Activated T-cell treated with anti-CD3 and anti-CD28 coated beads, Interleukin-2, amount 50 U/mL, for 24 hours (primary cell): ENCODE data around the gene MAP1LC3B.

Source experiments
- DNase-seq: peaks from one replicate; pipeline ENCODE4 v3.0.0-alpha.2; 2020
- H3K27ac Mint-ChIP-seq: 2 replicates; pipeline ENCODE4 v1.8.0; 2020; ENCODE audit warnings: mild to moderate bottlenecking, mixed read lengths
- H3K27me3 Mint-ChIP-seq: 2 replicates; pipeline ENCODE4 v1.8.0; 2020; ENCODE audit warnings: mixed read lengths
- H3K36me3 Mint-ChIP-seq: 2 replicates; pipeline ENCODE4 v1.8.0; 2020; ENCODE audit warnings: low read depth, mixed read lengths
- H3K4me1 Mint-ChIP-seq: 2 replicates; pipeline ENCODE4 v1.8.0; 2020; ENCODE audit warnings: low read depth, mixed read lengths
- H3K4me3 Mint-ChIP-seq: 2 replicates; pipeline ENCODE4 v1.8.0; 2020; ENCODE audit warnings: mild to moderate bottlenecking, moderate library complexity, mixed read lengths
- H3K9me3 Mint-ChIP-seq: 2 replicates; pipeline ENCODE4 v1.8.0; 2020; ENCODE audit warnings: mixed read lengths

Gene MAP1LC3B

GRCh38 chr16:87435372-87436224, 43.5 kb downstream of the MAP1LC3B start:
- peak overlapping the region; percentile 60 for H3K4me3 Mint-ChIP-seq
- DNase-seq, result no peak

DNA sequence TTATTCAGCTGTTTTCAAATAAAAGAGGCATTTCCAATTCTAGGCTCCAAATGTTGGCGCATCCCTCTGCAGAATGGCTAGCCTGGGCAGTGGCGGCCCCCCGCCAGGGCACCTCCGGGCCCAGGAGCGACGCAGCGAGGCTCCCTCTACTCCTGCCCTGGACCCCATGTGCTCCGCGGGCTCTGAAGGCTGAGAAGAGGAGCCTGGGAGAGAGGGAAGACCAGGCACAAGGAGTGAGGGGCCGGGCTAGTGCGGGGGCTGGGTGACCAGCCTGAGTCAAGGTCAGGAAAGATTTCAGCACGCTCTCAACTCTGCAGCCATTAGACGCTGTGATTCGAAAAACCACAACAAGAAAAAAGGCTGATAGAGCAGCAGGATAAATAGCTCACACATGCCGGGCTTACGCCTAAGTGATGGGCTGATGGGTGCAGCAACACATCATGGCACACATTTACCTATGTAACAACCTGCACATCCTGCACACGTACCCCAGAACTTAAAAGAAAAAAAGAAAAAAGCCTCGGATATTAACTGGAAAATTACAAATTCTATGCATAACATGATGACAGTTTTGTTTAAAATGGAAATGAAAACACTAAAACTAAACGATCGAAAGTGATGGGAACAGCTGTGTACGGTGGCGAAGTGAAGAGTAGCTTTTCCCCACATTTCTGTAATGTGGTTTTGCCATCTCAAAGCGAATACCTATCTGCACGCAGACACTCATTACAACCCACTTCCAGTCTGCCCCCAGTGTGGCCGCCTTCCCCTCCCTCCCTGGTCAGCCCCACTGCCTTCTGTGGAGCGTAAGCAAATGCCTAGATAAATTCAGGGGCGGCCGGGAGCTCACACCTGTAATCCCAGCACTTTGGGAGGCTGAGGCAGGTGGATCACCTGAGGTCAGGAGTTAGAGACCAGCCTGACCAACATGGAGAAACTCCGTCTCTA, 44.4 kb downstream of the MAP1LC3B start:
- peak; percentile 57 for DNase-seq
- H3K4me3 Mint-ChIP-seq, result peak overlapping the region; percentile 60
- peaks cover 28% of the 10 kb centered on the region for H3K4me1 Mint-ChIP-seq
- H3K36me3 Mint-ChIP-seq, result peaks cover 34% of the 10 kb centered on the region
- H3K9me3 Mint-ChIP-seq, result no peaks in the 10 kb centered on the region
- H3K27ac Mint-ChIP-seq, result peak overlapping the region; percentile 85
- H3K27me3 Mint-ChIP-seq, result no peaks in the 10 kb centered on the region

More at GRCh38 chr16:87435372-87436224, 43.5 kb downstream of the MAP1LC3B start:
- H3K27ac Mint-ChIP-seq, result peak overlapping the region; percentile 85
- no peaks in the 10 kb centered on the region for H3K9me3 Mint-ChIP-seq
- no peaks in the 10 kb centered on the region for H3K27me3 Mint-ChIP-seq
- peaks cover 28% of the 10 kb centered on the region for H3K4me1 Mint-ChIP-seq
- H3K36me3 Mint-ChIP-seq, result peaks cover 34% of the 10 kb centered on the region

GRCh38 chr16:87437327-87437726, 45.2 kb downstream of the MAP1LC3B start:
- Mint-ChIP-seq H3K27me3 (no peaks in the 10 kb centered on the region), H3K4me1 (peaks cover 36% of the 10 kb centered on the region), H3K9me3 (no peaks in the 10 kb centered on the region), H3K27ac (no peak overlapping the region), H3K4me3 (no peak overlapping the region), H3K36me3 (peaks cover 34% of the 10 kb centered on the region)
- no peak for DNase-seq

DNA sequence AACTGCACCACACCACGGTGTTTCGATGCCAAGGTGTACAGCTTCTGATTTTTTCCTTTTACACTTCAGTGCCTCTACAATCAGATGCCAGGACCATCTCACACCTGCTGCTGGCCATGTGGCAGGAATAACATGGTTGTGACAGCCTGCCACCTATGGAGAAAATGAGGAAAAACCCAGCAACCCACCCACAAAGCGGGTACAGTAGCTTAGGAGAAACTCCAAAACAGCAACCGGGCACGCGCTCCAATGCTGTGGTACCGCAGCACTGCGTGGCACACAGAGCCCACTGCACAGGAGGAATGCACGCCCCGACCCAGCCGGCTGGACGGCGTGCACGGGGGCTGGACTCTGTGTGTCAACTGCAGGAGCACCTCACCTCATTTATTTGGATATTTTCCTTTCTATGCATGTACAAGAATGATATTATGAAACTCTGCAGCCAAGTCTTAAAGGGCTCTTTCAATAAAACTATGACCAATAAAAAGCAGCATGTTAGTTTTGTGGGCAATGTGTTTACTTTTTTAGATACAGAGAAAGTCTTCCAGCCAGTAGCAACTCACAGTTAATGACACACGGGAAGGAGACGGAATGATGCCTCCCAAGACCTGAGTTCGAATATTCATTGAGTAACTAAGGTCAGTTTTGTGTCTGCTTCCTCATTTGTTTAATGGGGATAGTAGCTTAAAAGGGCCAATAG, 45.9 kb downstream of the MAP1LC3B start:
- Mint-ChIP-seq H3K27me3 (no peaks in the 10 kb centered on the region), H3K27ac (no peak overlapping the region), H3K4me3 (no peak overlapping the region), H3K36me3 (peaks cover 33% of the 10 kb centered on the region), H3K4me1 (peaks cover 40% of the 10 kb centered on the region), H3K9me3 (no peaks in the 10 kb centered on the region)
- DNase-seq, result no peak

DNA sequence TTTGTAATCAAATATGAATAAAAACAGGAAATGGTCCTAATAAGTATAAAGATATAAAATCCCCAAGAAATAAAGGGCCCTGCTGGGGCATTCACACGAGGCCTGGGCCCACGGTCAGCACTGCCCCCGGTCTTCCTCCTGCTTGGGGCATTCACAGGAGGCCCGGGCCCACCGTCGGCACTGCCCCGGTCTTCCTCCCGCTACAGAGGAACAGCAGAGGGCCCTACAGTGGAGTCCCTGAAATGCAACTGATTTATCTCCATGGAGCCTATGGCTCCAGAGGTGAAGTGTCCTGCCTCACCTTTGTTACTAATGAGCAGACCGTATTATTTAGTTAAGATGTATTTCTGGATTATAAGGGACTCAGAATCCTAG, 46.5 kb downstream of the MAP1LC3B start:
- H3K4me1 Mint-ChIP-seq, result peaks cover 40% of the 10 kb centered on the region
- no peaks in the 10 kb centered on the region for H3K27me3 Mint-ChIP-seq
- H3K27ac Mint-ChIP-seq, result no peak overlapping the region
- no peak overlapping the region for H3K4me3 Mint-ChIP-seq
- H3K36me3 Mint-ChIP-seq, result peaks cover 29% of the 10 kb centered on the region
- DNase-seq, result no peak
- H3K9me3 Mint-ChIP-seq, result no peaks in the 10 kb centered on the region

DNA sequence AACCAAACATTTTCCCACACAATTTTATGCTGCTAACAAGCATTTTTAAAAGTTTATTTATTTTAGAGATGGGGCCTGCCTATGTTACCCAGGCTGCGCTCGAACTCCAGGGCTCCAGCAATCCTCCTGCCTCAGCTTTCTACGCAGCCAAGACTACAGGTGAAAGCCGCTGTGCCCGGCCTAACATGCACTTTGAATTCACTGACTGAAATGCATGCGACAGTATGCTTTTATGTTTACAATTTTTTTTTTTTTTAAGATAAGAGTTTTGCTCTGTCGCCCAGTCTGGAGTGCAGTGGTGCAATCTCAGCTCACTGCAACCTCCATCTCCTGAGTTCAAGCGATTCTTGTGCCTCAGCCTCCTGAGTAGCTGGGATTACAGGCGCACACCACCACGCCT, 47.8 kb downstream of the MAP1LC3B start:
- H3K27ac Mint-ChIP-seq, result no peak overlapping the region
- DNase-seq, result no peak
- H3K9me3 Mint-ChIP-seq, result no peaks in the 10 kb centered on the region
- no peak overlapping the region for H3K4me3 Mint-ChIP-seq
- H3K27me3 Mint-ChIP-seq, result no peaks in the 10 kb centered on the region
- peaks cover 36% of the 10 kb centered on the region for H3K36me3 Mint-ChIP-seq
- H3K4me1 Mint-ChIP-seq, result peaks cover 40% of the 10 kb centered on the region

DNA sequence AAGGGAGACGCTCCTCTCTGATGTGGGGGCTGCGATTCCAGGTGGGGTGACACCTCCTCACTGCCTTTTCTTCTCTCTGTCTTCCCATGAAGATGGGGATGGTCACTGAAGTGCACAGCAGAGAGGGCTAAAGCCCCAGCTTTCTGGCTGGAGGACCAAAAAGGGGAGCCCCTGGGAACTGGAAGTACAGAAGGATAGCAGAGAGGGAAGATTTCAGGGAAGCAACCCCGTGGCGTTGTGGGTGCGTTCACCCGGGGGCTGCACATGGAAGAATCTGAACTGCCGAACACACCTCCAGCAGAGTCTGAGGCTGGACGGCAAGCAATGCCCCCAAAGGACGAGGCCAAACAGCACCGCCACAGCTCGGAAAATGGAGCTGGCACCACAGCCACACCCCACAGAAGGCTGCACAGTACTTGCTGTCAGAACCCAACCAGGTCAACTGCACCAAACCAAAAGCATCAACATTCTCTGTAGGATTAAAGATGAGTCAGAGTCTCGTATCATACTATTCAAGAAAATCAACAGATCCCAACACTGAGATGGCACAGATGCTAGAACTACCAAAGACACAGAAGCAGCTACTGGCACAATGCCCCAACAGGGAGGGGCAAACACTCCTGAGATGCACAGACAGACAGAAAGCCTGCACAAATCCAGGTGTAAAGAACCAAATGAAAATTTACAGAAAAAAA, 49.9 kb downstream of the MAP1LC3B start:
- Mint-ChIP-seq H3K27ac (no peak overlapping the region), H3K36me3 (peaks cover 52% of the 10 kb centered on the region), H3K9me3 (no peaks in the 10 kb centered on the region), H3K27me3 (no peaks in the 10 kb centered on the region), H3K4me1 (peaks cover 19% of the 10 kb centered on the region), H3K4me3 (no peak overlapping the region)
- no peak for DNase-seq

- Mint-ChIP-seq H3K4me1 (peaks cover 17% of the 10 kb centered on the region), H3K9me3 (no peaks in the 10 kb centered on the region), H3K36me3 (peaks cover 57% of the 10 kb centered on the region), H3K27ac (no peak overlapping the region), H3K27me3 (no peaks in the 10 kb centered on the region), H3K4me3 (no peak overlapping the region)
- DNase-seq, result no peak
Observed at GRCh38 chr16:87442581-87442966, 50.4 kb downstream of the MAP1LC3B start.

- Mint-ChIP-seq H3K27me3 (no peaks in the 10 kb centered on the region), H3K9me3 (no peaks in the 10 kb centered on the region), H3K36me3 (peaks cover 62% of the 10 kb centered on the region), H3K4me3 (no peak overlapping the region), H3K4me1 (peaks cover 16% of the 10 kb centered on the region), H3K27ac (no peak overlapping the region)
- no peak for DNase-seq
Observed at GRCh38 chr16:87443016-87443415, 50.9 kb downstream of the MAP1LC3B start.

- Mint-ChIP-seq H3K4me3 (no peak overlapping the region), H3K27ac (no peak overlapping the region), H3K9me3 (no peaks in the 10 kb centered on the region), H3K36me3 (peaks cover 69% of the 10 kb centered on the region), H3K4me1 (peaks cover 12% of the 10 kb centered on the region), H3K27me3 (no peaks in the 10 kb centered on the region)
- DNase-seq, result no peak
Observed at GRCh38 chr16:87443964-87444363, 51.8 kb downstream of the MAP1LC3B start.

GRCh38 chr16:87445486-87445885, 53.4 kb downstream of the MAP1LC3B start:
- Mint-ChIP-seq H3K4me3 (no peak overlapping the region), H3K4me1 (peaks cover 12% of the 10 kb centered on the region), H3K27me3 (no peaks in the 10 kb centered on the region)

DNA sequence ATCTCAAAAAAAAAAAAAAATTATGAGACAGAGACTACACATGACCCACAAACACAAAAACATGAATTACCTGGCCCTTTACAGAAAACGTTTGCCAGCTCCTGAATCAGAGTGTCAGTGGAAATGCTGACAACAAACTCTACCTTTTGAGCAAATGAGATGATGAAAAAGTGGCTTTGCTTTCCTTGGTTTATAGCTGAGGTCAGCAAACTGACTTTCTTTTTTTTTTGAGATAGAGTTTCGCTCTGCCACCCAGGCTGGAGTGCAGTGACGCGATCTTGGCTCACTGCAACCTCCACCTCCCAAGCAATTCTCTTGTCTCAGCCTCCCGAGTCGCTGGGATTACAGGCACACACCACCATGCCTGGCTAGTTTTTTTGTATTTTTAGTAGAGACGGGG, 54.3 kb downstream of the MAP1LC3B start:
- Mint-ChIP-seq H3K27me3 (no peaks in the 10 kb centered on the region), H3K4me3 (no peak overlapping the region)
- no peak for DNase-seq

More at GRCh38 chr16:87445486-87445885, 53.4 kb downstream of the MAP1LC3B start:
- no peaks in the 10 kb centered on the region for H3K9me3 Mint-ChIP-seq
- peaks cover 72% of the 10 kb centered on the region for H3K36me3 Mint-ChIP-seq
- H3K27ac Mint-ChIP-seq, result no peak overlapping the region
- DNase-seq, result no peak

DNA sequence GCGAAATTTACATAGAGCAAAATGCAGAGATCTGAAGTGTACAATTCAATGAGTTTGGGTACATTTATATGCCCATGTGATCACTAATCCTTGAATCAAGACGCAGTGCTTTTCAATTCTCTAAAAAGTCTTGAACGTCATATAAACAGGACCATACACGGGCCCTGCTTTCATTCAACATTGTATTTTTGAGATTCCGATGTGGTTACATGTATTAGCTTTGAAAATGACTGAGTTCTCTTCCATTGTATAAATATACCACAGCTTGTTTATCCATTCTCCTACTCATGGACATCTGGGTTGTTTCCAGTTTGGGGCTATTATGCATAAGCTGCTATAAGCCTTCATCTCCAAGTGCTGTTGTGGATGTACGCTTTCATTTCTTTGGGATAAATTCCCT, 55.2 kb downstream of the MAP1LC3B start:
- Mint-ChIP-seq H3K4me3 (no peak overlapping the region), H3K36me3 (peaks cover 71% of the 10 kb centered on the region), H3K4me1 (peaks cover 5% of the 10 kb centered on the region), H3K27me3 (no peaks in the 10 kb centered on the region), H3K27ac (no peak overlapping the region), H3K9me3 (no peaks in the 10 kb centered on the region)
- DNase-seq, result no peak

More for the DNA sequence above, 54.3 kb downstream of the MAP1LC3B start:
- Mint-ChIP-seq H3K9me3 (no peaks in the 10 kb centered on the region), H3K36me3 (peaks cover 71% of the 10 kb centered on the region), H3K4me1 (peaks cover 12% of the 10 kb centered on the region), H3K27ac (no peak overlapping the region)

DNA sequence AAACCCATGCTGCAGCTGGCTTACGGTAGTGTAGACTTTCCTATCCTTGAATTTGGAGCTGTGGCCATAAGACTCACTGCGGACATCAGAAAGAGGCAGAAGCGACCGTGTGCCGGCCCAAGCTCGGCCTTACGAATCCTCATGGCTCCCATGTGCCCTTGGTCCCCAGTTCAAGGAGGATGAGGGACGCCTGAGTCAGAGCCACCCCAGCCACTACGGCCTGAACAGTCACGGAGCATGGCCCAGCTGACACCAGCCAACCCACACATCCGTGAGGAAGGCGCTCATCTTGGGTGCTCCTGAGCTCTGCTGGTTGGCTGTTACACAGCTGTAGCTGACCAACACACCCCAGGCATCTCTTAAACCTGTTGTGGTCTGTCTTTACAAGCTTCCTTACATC, 56.7 kb downstream of the MAP1LC3B start:
- peak overlapping the region; percentile 12 for H3K27ac Mint-ChIP-seq
- no peak for DNase-seq
- H3K4me3 Mint-ChIP-seq, result no peak overlapping the region
- no peaks in the 10 kb centered on the region for H3K9me3 Mint-ChIP-seq
- no peaks in the 10 kb centered on the region for H3K4me1 Mint-ChIP-seq
- no peaks in the 10 kb centered on the region for H3K27me3 Mint-ChIP-seq
- peaks cover 79% of the 10 kb centered on the region for H3K36me3 Mint-ChIP-seq
